ENCODE results near the gene TIMM29.

DNA sequence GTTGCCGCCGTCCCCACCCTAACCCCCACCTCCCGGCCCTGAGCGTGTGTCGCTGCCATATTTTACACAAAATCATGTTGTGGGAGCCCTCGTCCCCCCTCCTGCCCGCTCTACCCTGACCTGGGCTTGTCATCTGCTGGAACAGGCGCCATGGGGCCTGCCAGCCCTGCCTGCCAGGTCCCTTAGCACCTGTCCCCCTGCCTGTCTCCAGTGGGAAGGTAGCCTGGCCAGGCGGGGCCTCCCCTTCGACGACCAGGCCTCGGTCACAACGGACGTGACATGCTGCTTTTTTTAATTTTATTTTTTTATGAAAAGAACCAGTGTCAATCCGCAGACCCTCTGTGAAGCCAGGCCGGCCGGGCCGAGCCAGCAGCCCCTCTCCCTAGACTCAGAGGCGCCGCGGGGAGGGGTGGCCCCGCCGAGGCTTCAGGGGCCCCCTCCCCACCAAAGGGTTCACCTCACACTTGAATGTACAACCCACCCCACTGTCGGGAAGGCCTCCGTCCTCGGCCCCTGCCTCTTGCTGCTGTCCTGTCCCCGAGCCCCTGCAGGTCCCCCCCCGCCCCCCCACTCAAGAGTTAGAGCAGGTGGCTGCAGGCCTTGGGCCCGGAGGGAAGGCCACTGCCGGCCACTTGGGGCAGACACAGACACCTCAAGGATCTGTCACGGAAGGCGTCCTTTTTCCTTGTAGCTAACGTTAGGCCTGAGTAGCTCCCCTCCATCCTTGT lies 6.5 kb upstream of the TIMM29 start:
- TF ChIP-seq POLR2A (IDR thresholded peaks at IDR 0.05; ENCODE audit: low read length), result no peak
- TF ChIP-seq, protein P1, sequence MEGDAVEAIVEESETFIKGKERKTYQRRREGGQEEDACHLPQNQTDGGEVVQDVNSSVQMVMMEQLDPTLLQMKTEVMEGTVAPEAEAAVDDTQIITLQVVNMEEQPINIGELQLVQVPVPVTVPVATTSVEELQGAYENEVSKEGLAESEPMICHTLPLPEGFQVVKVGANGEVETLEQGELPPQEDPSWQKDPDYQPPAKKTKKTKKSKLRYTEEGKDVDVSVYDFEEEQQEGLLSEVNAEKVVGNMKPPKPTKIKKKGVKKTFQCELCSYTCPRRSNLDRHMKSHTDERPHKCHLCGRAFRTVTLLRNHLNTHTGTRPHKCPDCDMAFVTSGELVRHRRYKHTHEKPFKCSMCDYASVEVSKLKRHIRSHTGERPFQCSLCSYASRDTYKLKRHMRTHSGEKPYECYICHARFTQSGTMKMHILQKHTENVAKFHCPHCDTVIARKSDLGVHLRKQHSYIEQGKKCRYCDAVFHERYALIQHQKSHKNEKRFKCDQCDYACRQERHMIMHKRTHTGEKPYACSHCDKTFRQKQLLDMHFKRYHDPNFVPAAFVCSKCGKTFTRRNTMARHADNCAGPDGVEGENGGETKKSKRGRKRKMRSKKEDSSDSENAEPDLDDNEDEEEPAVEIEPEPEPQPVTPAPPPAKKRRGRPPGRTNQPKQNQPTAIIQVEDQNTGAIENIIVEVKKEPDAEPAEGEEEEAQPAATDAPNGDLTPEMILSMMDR (IDR thresholded peaks at IDR 0.05), result no peak
- TF ChIP-seq RAD21 (conservative IDR thresholded peaks at IDR 0.05 in 1 of 2, IDR thresholded peaks at IDR 0.05 in 1 of 2), result no peak
- TF ChIP-seq, protein P2, sequence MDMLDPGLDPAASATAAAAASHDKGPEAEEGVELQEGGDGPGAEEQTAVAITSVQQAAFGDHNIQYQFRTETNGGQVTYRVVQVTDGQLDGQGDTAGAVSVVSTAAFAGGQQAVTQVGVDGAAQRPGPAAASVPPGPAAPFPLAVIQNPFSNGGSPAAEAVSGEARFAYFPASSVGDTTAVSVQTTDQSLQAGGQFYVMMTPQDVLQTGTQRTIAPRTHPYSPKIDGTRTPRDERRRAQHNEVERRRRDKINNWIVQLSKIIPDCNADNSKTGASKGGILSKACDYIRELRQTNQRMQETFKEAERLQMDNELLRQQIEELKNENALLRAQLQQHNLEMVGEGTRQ (IDR thresholded peaks at IDR 0.05), result no peak
- TF ChIP-seq ZFP36 (IDR thresholded peaks at IDR 0.05; ENCODE audit: borderline replicate concordance, partially characterized antibody), result no peak
- TF ChIP-seq FOSB (CRISPR knock-in tag; IDR thresholded peaks at IDR 0.05), result no peak
- no peak for TF ChIP-seq BHLHE40 (IDR thresholded peaks at IDR 0.05; ENCODE audit: low read depth, low read length)
- no peak for TF ChIP-seq RFX5 (IDR thresholded peaks at IDR 0.05)
- no peak for TF ChIP-seq CHD2 (IDR thresholded peaks at IDR 0.05; ENCODE audit: low read length, partially characterized antibody)

All from A549 (cell line).